ENCODE data around the gene MLC1.

Gene MLC1

GRCh38 chr22:50076646-50077535, 8.3 kb downstream of the MLC1 start:
- DNase-seq (ENCODE audit: low read depth in 3 of 3): no peak

DNA sequence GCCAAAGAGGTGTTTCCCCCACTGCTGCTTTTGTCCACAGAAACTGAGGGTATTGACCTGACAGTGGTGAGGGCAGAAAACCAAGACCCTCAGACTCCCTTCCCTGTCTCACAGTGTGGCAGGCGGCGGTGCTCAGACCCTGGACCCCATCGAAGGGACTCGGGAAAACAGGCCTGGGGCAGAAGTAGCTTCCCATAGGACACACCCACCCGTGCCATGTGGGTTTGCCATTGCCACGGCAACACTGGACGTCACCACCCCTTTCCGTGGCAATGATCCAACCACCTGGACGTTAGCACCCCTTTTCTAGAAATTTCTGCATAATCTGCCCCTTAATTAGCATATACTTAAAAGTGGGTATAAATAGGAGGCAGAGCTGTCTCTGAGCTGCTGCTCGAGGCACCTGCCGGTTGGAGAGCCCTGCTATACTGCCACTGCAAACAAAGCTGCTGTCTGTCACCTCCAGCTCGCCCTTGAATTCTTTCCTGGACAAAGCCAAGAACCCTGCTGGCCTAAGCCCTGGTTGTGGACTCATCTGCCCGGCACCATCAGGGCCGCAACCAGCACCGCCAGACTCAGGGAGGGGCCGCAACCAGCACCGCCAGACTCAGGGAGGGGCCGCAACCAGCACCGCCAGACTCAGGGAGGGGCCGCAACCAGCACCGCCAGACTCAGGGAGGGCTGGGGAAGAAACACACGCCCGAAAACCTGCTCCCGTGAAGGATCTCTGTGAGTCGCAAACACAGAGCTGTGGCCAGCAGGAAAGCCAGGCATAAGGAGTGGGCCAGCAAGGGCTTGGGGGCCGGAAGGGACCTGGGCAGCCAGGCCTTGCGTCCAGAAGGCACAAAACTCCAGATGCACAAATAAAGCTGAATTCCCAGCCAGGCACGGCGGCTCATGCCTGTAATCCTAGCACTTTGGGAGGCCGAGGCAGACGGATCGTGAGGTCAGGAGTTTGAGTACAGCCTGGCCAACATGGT, 10.4 kb downstream of the MLC1 start:
- DNase-seq (ENCODE audit: low read depth in 3 of 3): no peak

DNA sequence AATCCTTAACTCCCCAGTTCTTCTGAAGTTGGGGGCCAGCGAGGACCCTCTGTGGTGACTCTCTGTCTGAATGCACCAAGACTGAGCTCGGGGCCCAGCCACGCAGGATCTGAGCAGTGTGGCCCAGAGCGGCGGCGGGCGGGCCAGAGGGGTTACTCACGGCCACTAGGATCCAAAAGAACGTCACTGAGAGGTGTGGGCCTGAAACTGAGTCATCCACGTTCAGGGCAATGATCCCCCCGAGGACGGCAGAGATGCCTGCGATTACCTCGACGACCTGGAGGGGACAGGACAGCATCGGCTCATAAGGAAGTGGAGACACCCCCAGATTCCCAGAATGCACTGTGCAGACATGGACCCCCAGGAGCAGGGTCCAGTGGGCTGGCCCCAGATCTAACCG, 11.2 kb downstream of the MLC1 start:
- DNase-seq (ENCODE audit: low read depth in 3 of 3): no peak

- DNase-seq (ENCODE audit: low read depth in 3 of 3): no peak
Observed at GRCh38 chr22:50072714-50073538, 12.3 kb downstream of the MLC1 start.

- no peak for DNase-seq (ENCODE audit: low read depth in 3 of 3)
Observed at GRCh38 chr22:50072167-50072555, 13.1 kb downstream of the MLC1 start.

GRCh38 chr22:50071432-50072166, 13.6 kb downstream of the MLC1 start:
- no peak for DNase-seq (ENCODE audit: low read depth in 3 of 3)

- DNase-seq (ENCODE audit: low read depth in 3 of 3): no peak
Observed at GRCh38 chr22:50070366-50070765, 14.9 kb downstream of the MLC1 start.

DNA sequence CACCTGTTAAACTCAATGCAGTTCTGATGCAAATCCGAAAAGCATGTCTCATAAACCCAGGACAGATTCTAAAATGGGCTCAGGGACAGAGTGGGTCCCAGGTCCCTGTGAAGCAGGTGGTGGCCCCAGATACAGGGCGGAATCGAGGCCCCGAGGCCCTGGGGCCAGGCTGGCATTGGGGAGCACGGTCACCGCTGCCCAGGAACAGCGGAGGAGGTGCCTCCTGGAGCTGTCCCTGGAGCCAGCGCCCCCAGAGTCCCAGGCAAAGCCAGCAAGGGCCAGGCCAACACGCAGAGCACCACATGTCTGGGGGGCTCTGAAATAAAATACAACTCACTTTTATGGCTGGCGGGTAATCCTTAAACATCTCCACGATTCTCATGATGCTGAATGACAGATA, 17.1 kb downstream of the MLC1 start:
- no peak for DNase-seq (ENCODE audit: low read depth in 3 of 3)

DNA sequence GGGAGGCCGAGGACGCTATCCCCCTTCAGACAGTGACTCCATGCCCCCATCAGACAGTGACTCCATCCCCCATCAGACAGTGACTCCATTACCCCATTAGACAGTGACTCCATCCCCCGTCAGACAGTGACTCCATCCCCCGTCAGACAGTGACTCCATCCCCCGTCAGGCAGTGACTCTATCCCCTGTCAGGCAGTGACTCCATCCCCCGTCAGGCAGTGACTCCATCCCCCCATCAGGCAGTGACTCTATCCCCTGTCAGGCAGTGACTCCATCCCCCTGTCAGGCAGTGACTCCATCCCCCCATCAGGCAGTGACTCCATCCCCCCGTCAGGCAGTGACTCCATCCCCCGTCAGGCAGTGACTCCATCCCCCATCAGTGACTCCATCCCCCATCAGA, 18.0 kb downstream of the MLC1 start:
- no peak for DNase-seq (ENCODE audit: low read depth in 3 of 3)

DNA sequence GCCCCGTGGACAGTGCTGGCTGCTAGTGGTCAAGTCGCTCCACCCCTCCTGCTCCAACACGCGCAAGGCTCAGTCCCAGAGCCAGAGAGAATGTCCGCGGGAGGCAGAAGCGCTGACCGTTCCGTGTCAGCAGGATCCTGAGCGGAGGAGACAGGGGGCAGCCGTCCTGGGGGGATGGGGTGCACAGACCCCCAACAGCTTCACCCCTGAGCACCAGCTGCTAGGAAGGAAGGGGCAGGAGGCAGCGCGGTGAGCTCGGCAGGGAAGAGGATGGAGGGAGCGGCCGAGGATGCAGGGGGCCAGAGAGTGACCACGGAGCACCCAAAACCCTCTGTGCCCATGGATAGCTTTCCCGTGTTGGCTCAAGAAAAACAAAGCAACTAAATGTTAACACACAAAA, 20.8 kb downstream of the MLC1 start:
- no peak for DNase-seq (ENCODE audit: low read depth in 3 of 3)

DNA sequence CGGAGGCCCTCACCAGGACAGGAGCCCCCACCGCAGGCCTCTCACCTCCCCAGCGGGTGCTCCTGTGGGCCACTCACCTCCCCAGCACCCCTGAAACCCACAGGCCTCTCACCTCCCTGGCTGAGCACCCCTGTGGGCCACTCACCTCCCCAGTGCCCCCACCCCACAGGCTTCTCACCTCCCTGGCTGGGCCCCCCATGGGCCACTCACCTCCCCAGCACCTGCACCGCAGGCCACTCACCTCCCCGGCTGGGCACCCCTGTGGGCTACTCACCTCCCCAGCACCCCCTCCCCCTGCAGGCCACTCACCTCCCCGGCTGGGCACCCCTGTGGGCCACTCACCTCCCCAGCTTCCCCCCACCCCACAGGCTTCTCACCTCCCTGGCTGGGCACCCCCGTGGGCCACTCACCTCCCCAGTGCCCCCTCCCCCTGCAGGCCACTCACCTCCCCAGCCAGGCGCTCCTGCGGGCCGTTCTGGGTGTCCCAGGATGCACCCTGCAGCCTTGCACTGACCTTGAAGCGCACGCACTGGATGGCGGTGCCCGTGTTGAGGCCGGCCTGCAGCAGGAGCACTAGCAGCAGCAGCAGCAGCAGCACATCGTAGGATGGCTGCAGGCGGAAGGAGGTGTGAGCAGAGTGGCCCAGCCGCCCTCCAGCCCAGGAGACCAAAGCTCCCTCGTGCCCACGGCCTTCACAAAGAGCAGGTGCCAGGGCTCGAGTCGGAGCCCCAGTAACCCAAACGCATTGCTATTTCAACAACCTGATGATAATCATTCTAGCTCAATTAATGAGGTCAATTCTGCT, 21.4 kb downstream of the MLC1 start:
- DNase-seq (ENCODE audit: low read depth in 3 of 3): no peak

DNA sequence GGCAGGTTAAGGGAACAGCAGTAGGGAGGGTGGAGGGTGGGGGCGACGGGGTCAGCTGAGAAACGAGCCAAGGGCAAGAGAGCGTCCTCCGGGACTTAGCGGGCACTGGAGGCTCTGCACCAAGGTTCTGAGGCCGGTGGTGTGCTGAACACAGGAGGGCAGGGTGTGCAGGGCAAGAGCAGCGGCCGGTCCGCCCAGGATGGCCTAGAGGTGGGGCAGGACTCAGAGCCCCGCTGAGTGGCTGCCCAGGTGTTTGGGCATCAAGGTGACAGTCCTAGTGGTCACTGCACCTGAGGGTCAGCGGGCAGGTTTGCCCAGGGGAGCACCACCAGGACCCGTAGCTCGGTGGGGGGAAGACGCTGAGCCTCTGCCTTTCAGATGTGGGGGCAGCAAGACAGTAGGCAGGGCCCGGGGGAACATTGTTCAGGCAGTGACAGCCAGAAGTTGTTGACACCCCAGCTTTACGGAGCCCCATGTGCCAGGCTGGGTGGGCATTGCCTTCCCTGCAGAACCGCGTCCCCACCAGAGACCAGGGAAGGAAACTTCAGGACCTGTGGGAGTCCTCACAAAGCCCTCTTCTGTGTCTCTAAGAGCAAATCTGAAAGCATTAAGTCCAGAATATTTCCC, 22.6 kb downstream of the MLC1 start:
- DNase-seq (ENCODE audit: low read depth in 3 of 3): no peak

DNA sequence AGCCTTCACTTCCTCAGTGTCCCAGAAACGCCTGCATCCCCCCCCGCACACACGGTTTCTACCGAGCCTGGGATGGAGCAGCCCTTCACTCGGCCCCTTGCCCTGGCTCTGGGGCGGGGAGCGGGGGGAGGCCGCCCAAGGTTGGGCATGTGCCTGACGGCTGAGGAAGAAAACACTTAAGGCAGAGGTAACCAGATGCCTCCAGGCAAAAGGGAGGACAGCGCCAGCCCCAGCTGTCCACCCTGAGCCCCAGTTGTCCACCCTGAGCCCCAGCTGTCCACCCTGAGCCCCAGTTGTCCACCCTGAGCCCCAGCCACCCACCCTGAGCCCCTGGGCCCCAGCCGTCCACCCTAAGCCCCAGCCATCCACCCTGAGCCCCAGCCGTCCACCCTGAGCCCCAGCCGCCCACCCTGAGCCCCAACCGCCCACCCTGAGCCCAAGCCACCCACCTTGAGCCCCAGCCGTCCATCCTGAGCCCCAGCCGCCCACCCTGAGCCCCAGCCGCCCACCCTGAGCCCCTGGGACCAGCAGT, 23.3 kb downstream of the MLC1 start:
- DNase-seq (ENCODE audit: low read depth in 3 of 3): no peak

- DNase-seq (ENCODE audit: low read depth in 3 of 3): no peak
Observed at GRCh38 chr22:50061141-50061823, 23.9 kb downstream of the MLC1 start.

GRCh38 chr22:50060441-50061140, 24.6 kb downstream of the MLC1 start:
- DNase-seq (ENCODE audit: low read depth in 3 of 3): no peak

GRCh38 chr22:50059881-50060262, 25.4 kb downstream of the MLC1 start:
- no peak for DNase-seq (ENCODE audit: low read depth in 3 of 3)

- no peak for DNase-seq (ENCODE audit: low read depth in 3 of 3)
Observed at GRCh38 chr22:50058906-50059880, 26.0 kb downstream of the MLC1 start.

Measured in stimulated activated CD4-positive, alpha-beta T cell treated with anti-CD3 and anti-CD28 coated beads, TNF-alpha, amount 100 ng/mL, for 48 hours (primary cell).